Activated CD8-positive, alpha-beta T cell treated with anti-CD3 and anti-CD28 coated beads for 36 hours (primary cell): ENCODE measurements around the gene MDGA2. TPM values are rescaled to one million over a fixed set of nuclear protein-coding genes. Genes with fewer than 3 reads are reported as not detected.

Experiments used
- ATAC-seq: fragments of 200-7000 bp; cut with Tn5 transposase; one replicate; pipeline ENCODE4 v1.10.0; 2021; ENCODE audit warnings: mild to moderate bottlenecking, moderate library complexity
- CTCF ChIA-PET: fragments of 350-600 bp; sonication (Branson Sonifier 250); formaldehyde crosslinking; loops from one replicate; lab custom pipeline; 2021; ENCODE audit warnings: antibody characterized with exemption; lab: Charles Lee
- POLR2A ChIA-PET: fragments of 350-600 bp; sonication (Branson Sonifier 250); formaldehyde crosslinking; loops from one replicate; lab custom pipeline; 2021; ENCODE audit warnings: antibody characterized with exemption; lab: Charles Lee
- DNase-seq: peaks from one replicate; pipeline ENCODE4 v3.0.0-alpha.2; 2020
- H3K27ac Mint-ChIP-seq: one replicate; pipeline ENCODE4 v1.8.0; 2021; ENCODE audit warnings: mild to moderate bottlenecking, mixed read lengths
- H3K27me3 Mint-ChIP-seq: one replicate; pipeline ENCODE4 v1.8.0; 2021; ENCODE audit warnings: mixed read lengths
- H3K36me3 Mint-ChIP-seq: one replicate; pipeline ENCODE4 v1.8.0; 2021; ENCODE audit warnings: low read depth, mixed read lengths
- H3K4me1 Mint-ChIP-seq: one replicate; pipeline ENCODE4 v1.8.0; 2021; ENCODE audit warnings: low read depth, mixed read lengths
- H3K4me3 Mint-ChIP-seq: one replicate; pipeline ENCODE4 v1.8.0; 2021; ENCODE audit warnings: mild to moderate bottlenecking, moderate library complexity, mixed read lengths
- H3K9me3 Mint-ChIP-seq: one replicate; pipeline ENCODE4 v1.8.0; 2021; ENCODE audit warnings: mixed read lengths
- intact Hi-C: fragments of 100-400 bp; cut with micrococcal nuclease; formaldehyde crosslinking; loops from one replicate; pipeline ENCODE4 v1.10.0; 2022
- total RNA-seq, 2 experiments: library from RNA; stranded (reverse); gene quantifications; one replicate each; pipeline ENCODE4 v1.2.3, GENCODE V29; 2021
- TF ChIP-seq, protein P1 (sequence below): fragments of 200-600 bp; IDR thresholded peaks from one replicate; pipeline ENCODE4 v1.8.0; 2022; ENCODE audit warnings: antibody characterized with exemption, mild to moderate bottlenecking

The MDGA2 gene
- total RNA-seq, 2 experiments from 2014 or later: not detected

DNA sequence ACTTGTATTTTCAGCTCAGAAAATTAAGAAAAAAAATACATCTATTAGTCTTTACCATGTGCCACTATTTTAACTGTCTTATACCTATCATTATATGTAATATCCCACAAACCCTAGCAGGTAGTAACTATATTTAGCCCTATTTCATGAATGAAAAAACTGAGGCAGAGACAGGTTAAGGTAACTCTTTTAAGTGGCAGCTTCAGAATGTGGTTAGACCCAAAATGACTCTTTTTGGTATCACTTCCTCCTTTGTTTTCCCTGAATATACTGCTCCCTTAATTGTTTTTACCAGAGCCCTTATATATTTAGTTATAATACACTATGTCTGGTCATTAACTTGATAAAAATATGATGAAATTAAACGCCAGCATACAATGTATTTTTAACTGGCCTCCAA, 788.3 kb downstream of the MDGA2 start:
- DNase-seq (no peak), ATAC-seq (no peak)
- POLR2A ChIA-PET: no interaction called here
- Mint-ChIP-seq H3K4me1 (no peaks in the 10 kb centered on the region), H3K4me3 (no peak overlapping the region), H3K27me3 (no peaks in the 10 kb centered on the region), H3K9me3 (peaks cover 1% of the 10 kb centered on the region), H3K27ac (no peak overlapping the region), H3K36me3 (no peaks in the 10 kb centered on the region)
- intact Hi-C loops: no loop called here
- CTCF ChIA-PET: no interaction called here
- TF ChIP-seq, protein P1, sequence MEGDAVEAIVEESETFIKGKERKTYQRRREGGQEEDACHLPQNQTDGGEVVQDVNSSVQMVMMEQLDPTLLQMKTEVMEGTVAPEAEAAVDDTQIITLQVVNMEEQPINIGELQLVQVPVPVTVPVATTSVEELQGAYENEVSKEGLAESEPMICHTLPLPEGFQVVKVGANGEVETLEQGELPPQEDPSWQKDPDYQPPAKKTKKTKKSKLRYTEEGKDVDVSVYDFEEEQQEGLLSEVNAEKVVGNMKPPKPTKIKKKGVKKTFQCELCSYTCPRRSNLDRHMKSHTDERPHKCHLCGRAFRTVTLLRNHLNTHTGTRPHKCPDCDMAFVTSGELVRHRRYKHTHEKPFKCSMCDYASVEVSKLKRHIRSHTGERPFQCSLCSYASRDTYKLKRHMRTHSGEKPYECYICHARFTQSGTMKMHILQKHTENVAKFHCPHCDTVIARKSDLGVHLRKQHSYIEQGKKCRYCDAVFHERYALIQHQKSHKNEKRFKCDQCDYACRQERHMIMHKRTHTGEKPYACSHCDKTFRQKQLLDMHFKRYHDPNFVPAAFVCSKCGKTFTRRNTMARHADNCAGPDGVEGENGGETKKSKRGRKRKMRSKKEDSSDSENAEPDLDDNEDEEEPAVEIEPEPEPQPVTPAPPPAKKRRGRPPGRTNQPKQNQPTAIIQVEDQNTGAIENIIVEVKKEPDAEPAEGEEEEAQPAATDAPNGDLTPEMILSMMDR: no peak

DNA sequence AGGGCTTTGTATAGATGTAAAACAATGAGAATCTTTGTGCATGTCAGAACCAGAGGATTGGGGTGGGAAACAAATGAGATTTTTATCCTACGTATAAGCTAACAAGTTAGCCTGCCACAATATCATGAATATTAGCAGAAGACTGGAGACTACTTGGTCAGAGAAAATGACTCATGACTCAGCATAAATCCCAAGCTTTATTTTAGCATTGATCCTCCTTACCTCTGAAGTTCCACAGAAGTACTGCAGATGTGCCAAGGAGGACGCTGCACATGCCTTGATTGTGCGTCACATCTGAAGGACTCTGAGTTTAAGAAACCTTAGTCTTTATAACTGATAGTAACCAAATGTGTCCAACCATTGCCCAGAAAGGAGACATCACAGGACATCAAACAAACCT, 789.8 kb downstream of the MDGA2 start:
- H3K4me3 Mint-ChIP-seq: no peak overlapping the region

DNA sequence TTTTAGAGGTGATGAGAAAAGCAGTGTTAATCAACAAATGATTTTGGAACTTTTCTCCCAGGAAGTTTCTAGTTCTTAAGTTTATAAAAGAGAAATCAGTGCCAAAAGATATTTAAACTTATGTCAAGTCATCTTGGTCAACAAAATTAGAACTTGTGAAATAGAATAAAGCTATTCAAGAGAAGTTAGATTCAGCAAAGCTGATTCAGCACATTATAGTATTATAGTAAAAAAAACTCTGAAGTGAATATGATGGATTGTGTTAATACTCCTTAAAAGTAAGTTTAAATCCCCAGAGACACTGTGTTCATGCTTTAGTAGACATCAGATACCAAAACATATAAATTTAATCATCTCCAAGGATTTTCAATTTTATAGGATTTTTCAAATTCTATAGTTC, 813.7 kb downstream of the MDGA2 start:
- Mint-ChIP-seq H3K9me3 (peaks cover 10% of the 10 kb centered on the region), H3K27ac (no peak overlapping the region), H3K4me1 (no peaks in the 10 kb centered on the region), H3K4me3 (no peak overlapping the region), H3K36me3 (no peaks in the 10 kb centered on the region), H3K27me3 (no peaks in the 10 kb centered on the region)
- TF ChIP-seq, protein P1: no peak
- CTCF ChIA-PET: no interaction called here
- ATAC-seq (no peak), DNase-seq (no peak)
- intact Hi-C loops: no loop called here
- POLR2A ChIA-PET: no interaction called here

More for the DNA sequence above, 789.8 kb downstream of the MDGA2 start:
- Mint-ChIP-seq H3K9me3 (peaks cover 1% of the 10 kb centered on the region), H3K4me1 (no peaks in the 10 kb centered on the region), H3K27me3 (no peaks in the 10 kb centered on the region), H3K27ac (no peak overlapping the region), H3K36me3 (no peaks in the 10 kb centered on the region)
- ChIA-PET CTCF (no interaction called here), POLR2A (no interaction called here)
- no peak for ATAC-seq
- TF ChIP-seq, protein P1: no peak
- no peak for DNase-seq
- intact Hi-C loops: no loop called here

DNA sequence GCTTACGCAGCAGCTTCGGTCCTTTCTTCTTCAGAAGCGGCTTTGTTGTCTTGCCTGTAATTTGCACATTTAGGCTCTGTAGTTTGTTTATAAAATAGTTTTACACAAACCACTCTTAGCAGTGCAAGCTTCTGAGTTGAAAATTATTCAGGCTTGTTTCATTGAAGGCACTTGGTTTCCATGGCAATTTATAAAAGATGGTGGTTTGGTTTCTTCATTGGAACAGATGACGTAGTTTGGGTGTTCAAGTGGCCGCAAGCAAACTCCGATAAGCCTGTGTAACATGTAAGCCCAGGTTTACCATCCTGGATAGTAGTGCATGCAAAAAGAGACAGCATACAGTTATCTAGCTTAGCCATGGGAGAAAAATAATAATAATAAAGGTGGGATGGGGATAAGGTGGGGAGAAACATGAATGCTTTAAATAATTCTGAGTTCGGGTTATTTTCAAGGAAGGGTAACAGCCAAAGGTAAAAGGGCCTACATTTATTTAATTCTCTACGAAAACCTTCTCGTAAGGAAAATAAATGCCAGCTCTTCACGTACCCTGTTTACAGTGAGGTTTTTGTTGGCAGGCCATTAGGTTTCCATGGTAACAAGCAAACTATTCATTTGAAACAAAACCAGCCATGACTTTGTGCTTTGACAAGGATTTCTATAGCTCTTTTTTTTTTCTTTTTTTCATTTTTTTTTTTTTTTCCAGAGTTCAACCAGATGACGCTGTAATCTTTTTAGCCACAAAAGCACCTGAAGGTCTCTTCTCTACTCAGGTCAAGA, 834.3 kb downstream of the MDGA2 start:
- H3K36me3 Mint-ChIP-seq: no peaks in the 10 kb centered on the region

DNA sequence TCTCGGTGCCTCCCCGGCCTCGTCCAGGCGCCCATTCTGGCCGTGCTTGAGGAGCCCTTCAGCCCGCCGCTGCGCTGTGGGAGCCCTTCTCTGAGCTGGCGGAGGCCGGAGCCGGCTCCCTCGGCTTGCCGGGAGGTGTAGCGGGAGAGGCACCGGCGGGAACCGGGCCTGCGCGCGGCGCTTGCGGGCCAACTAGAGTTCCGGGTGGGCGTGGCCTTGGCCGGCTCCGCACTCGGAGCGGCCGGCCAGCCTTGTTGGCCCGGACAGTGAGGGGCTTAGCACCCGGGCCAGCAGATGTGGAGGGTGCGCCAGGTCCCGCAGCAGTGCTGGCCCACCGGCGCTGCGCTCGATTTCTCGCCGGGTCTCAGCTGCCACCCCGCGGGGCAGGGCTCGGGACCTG, 855.1 kb downstream of the MDGA2 start:
- POLR2A ChIA-PET: no interaction called here
- H3K36me3 Mint-ChIP-seq: no peaks in the 10 kb centered on the region
- no peak overlapping the region for H3K27ac Mint-ChIP-seq
- intact Hi-C loops: no loop called here
- DNase-seq (no peak), ATAC-seq (no peak)
- no peak overlapping the region for H3K4me3 Mint-ChIP-seq
- no peaks in the 10 kb centered on the region for H3K4me1 Mint-ChIP-seq
- CTCF ChIA-PET: no interaction called here
- no peaks in the 10 kb centered on the region for H3K27me3 Mint-ChIP-seq
- TF ChIP-seq, protein P1: no peak
- H3K9me3 Mint-ChIP-seq: peaks cover 1% of the 10 kb centered on the region

More for the DNA sequence above, 834.3 kb downstream of the MDGA2 start:
- ChIA-PET POLR2A (no interaction called here), CTCF (no interaction called here)
- no peaks in the 10 kb centered on the region for H3K4me1 Mint-ChIP-seq
- H3K4me3 Mint-ChIP-seq: no peak overlapping the region
- H3K27ac Mint-ChIP-seq: no peak overlapping the region
- peaks cover 5% of the 10 kb centered on the region for H3K9me3 Mint-ChIP-seq
- intact Hi-C loops: no loop called here
- no peak for ATAC-seq
- no peak for DNase-seq
- TF ChIP-seq, protein P1: no peak
- no peaks in the 10 kb centered on the region for H3K27me3 Mint-ChIP-seq
